OCI-LY3 (cell line): ENCODE data around the gene WASF2.

ENCODE experiments used
- H2AFZ ChIP-seq: fragments of 200-600, 300-600 bp; shearing (Covaris generic); 2 replicates; pipeline ENCODE4 v1.6.0; 2014; ENCODE audit warnings: antibody characterized with exemption, low read depth, low read length
- H3K27ac ChIP-seq: fragments of 200-600, 300-600 bp; sonication (generic); 2 replicates; pipeline ENCODE4 v1.5.1; 2014; ENCODE audit warnings: mild to moderate bottlenecking, low read length, moderate library complexity, mixed read lengths
- H3K27me3 ChIP-seq: fragments of 200-600, 300-600 bp; sonication (generic); 2 replicates; pipeline ENCODE4 v1.6.1; 2014; ENCODE audit warnings: low read depth, low read length, mixed read lengths
- H3K36me3 ChIP-seq: fragments of 200-600, 300-600 bp; sonication (generic); replicated peaks from 2 replicates; pipeline ENCODE3; 2014; ENCODE audit warnings: low read depth, low read length, mixed read lengths
- H3K4me1 ChIP-seq: fragments of 300-600, 200-600 bp; sonication (generic); 2 replicates; pipeline ENCODE4 v1.6.1; 2014; ENCODE audit warnings: low read length, mixed read lengths
- H3K4me2 ChIP-seq: fragments of 200-600, 300-600 bp; sonication (generic); 2 replicates; pipeline ENCODE4 v1.6.1; 2014; ENCODE audit warnings: low read length, mixed read lengths
- H3K4me3 ChIP-seq: fragments of 300-600, 200-600 bp; sonication (generic); 2 replicates; pipeline ENCODE4 v1.5.1; 2014; ENCODE audit warnings: antibody characterized with exemption, mild to moderate bottlenecking, low read length, moderate library complexity
- H3K79me2 ChIP-seq: fragments of 300-600, 200-600 bp; shearing (Covaris generic); 2 replicates; pipeline ENCODE4 v1.6.1; 2014; ENCODE audit warnings: mild to moderate bottlenecking, low read length, mixed read lengths
- H3K9ac ChIP-seq: fragments of 300-600, 200-600 bp; shearing (Covaris generic); 2 replicates; pipeline ENCODE4 v1.6.0; 2014; ENCODE audit warnings: mild to moderate bottlenecking, low read length, moderate library complexity
- H3K9me3 ChIP-seq: fragments of 200-600, 300-600 bp; shearing (Covaris generic); 2 replicates; pipeline ENCODE4 v1.6.1; 2014; ENCODE audit warnings: low read length, mixed read lengths; ENCODE audit not compliant: insufficient read depth
- H4K20me1 ChIP-seq: fragments of 200-600, 300-600 bp; sonication (generic); 2 replicates; pipeline ENCODE4 v1.6.1; 2016; ENCODE audit warnings: low read length, mixed read lengths; ENCODE audit not compliant: insufficient read depth
- CTCF ChIP-seq: fragments of 200-600, 300-600 bp; sonication (generic); IDR thresholded peaks from 2 replicates; pipeline ENCODE4 v1.5.1; 2014; ENCODE audit warnings: antibody characterized with exemption, low read length, low read depth
- EZH2phosphoT487 ChIP-seq: fragments of 200-600 bp; shearing (Covaris generic); IDR thresholded peaks from 2 replicates; pipeline ENCODE4 v1.6.1; 2018; ENCODE audit warnings: antibody characterized with exemption, mixed run types, low read depth

The WASF2 gene

GRCh38 chr1:27377760-27378495 is 112.0 kb downstream of the WASF2 start:
- H3K4me2 ChIP-seq: no peak overlapping the region
- no peaks in the 10 kb centered on the region for H3K27me3 ChIP-seq
- H3K4me1 ChIP-seq: peaks cover 6% of the 10 kb centered on the region
- no peaks in the 10 kb centered on the region for H3K9me3 ChIP-seq
- H2AFZ ChIP-seq: no peak overlapping the region
- H3K27ac ChIP-seq: no peak overlapping the region
- no peak for TF ChIP-seq CTCF
- TF ChIP-seq EZH2phosphoT487: no peak
- H4K20me1 ChIP-seq: no peaks in the 10 kb centered on the region
- H3K9ac ChIP-seq: no peak overlapping the region
- no peaks in the 10 kb centered on the region for H3K36me3 ChIP-seq
- H3K4me3 ChIP-seq: no peak overlapping the region
- H3K79me2 ChIP-seq: no peaks in the 10 kb centered on the region

- Histone ChIP-seq H3K27me3 (no peaks in the 10 kb centered on the region), H4K20me1 (no peaks in the 10 kb centered on the region), H3K27ac (no peak within 1 kb of the TSS), H3K9ac (no peak within 1 kb of the TSS), H3K79me2 (no peaks in the 10 kb centered on the region), H3K4me3 (no peak within 1 kb of the TSS), H2AFZ (no peak within 1 kb of the TSS), H3K36me3 (no peaks in the 10 kb centered on the region), H3K4me2 (no peak within 1 kb of the TSS), H3K9me3 (no peaks in the 10 kb centered on the region), H3K4me1 (peaks cover 8% of the 10 kb centered on the region; the same call in 1 of the 2 replicates)
- TF ChIP-seq CTCF (no peak), EZH2phosphoT487 (no peak)
These were observed 115.4 kb downstream of the WASF2 start, which contains the start of gene FCN3 for GRCh38 chr1:27374362-27375086. FCN3 (minus strand) TSS chr1:27374824; CDS start chr1:27374818, 6 bp downstream.

- Histone ChIP-seq H4K20me1 (no peaks in the 10 kb centered on the region), H2AFZ (no peak overlapping the region), H3K4me1 (peaks cover 11% of the 10 kb centered on the region; the same call in 1 of the 2 replicates), H3K9ac (no peak overlapping the region), H3K27ac (no peak overlapping the region), H3K4me2 (no peak overlapping the region), H3K9me3 (no peaks in the 10 kb centered on the region), H3K79me2 (no peaks in the 10 kb centered on the region), H3K36me3 (no peaks in the 10 kb centered on the region), H3K4me3 (no peak overlapping the region), H3K27me3 (no peaks in the 10 kb centered on the region)
- TF ChIP-seq EZH2phosphoT487: no peak
- TF ChIP-seq CTCF: no peak
These were observed 116.9 kb downstream of the WASF2 start for GRCh38 chr1:27372808-27373690.
